Measurements from ENCODE around the gene UCK2. TPM values are rescaled to one million over a fixed set of nuclear protein-coding genes. Genes with fewer than 3 reads are reported as not detected.

The UCK2 gene
- polyA plus RNA-seq, 1 donor, result 22.5 TPM

- no CpG with 5 or more reads among the region's 3 CpGs for WGBS (ENCODE audit: insufficient coverage, low lambda C conversion rate)
- peak; percentile 41 to 66 for DNase-seq
- no peak overlapping the region for H3K27ac ChIP-seq (ENCODE audit: low read length)
- H3K27me3 ChIP-seq (ENCODE audit: control insufficient read depth, insufficient read depth, low read length), result no peaks in the 10 kb centered on the region
- H3K4me3 ChIP-seq (ENCODE audit: low read length), result no peak overlapping the region
- H3K9me3 ChIP-seq (ENCODE audit: control insufficient read depth, low read depth, low read length), result no peaks in the 10 kb centered on the region
- H3K4me1 ChIP-seq (ENCODE audit: control insufficient read depth, insufficient read depth, low read length), result no peaks in the 10 kb centered on the region
- no peaks in the 10 kb centered on the region for H3K36me3 ChIP-seq (ENCODE audit: control insufficient read depth, insufficient read depth, low read length)
These were observed 11.7 kb upstream of the UCK2 start for GRCh38 chr1:165815725-165816124.

GRCh38 chr1:165816157-165816556 is 11.3 kb upstream of the UCK2 start:
- H3K4me3 ChIP-seq (ENCODE audit: low read length), result no peak overlapping the region
- no peaks in the 10 kb centered on the region for H3K4me1 ChIP-seq (ENCODE audit: control insufficient read depth, insufficient read depth, low read length)
- H3K27me3 ChIP-seq (ENCODE audit: control insufficient read depth, insufficient read depth, low read length), result no peaks in the 10 kb centered on the region
- no peak overlapping the region for H3K27ac ChIP-seq (ENCODE audit: low read length)
- WGBS (ENCODE audit: insufficient coverage, low lambda C conversion rate), result 80% methylated on average over 1 of the region's 3 CpGs
- H3K36me3 ChIP-seq (ENCODE audit: control insufficient read depth, insufficient read depth, low read length), result no peaks in the 10 kb centered on the region
- H3K9me3 ChIP-seq (ENCODE audit: control insufficient read depth, low read depth, low read length), result no peaks in the 10 kb centered on the region
- DNase-seq, result no peak

GRCh38 chr1:165816826-165817497 is 10.5 kb upstream of the UCK2 start:
- no peaks in the 10 kb centered on the region for H3K27me3 ChIP-seq (ENCODE audit: control insufficient read depth, insufficient read depth, low read length)
- H3K9me3 ChIP-seq (ENCODE audit: control insufficient read depth, low read depth, low read length), result no peaks in the 10 kb centered on the region
- 100% methylated on average over 1 of the region's 13 CpGs for WGBS (ENCODE audit: insufficient coverage, low lambda C conversion rate)
- no peaks in the 10 kb centered on the region for H3K36me3 ChIP-seq (ENCODE audit: control insufficient read depth, insufficient read depth, low read length)
- no peaks in the 10 kb centered on the region for H3K4me1 ChIP-seq (ENCODE audit: control insufficient read depth, insufficient read depth, low read length)
- DNase-seq, result no peak
- no peak overlapping the region for H3K4me3 ChIP-seq (ENCODE audit: low read length)
- H3K27ac ChIP-seq (ENCODE audit: low read length), result no peak overlapping the region

- WGBS (ENCODE audit: insufficient coverage, low lambda C conversion rate), result 27% methylated on average over 2 of the region's 4 CpGs
- Histone ChIP-seq H3K4me1 (ENCODE audit: control insufficient read depth, insufficient read depth, low read length) (peaks cover 3% of the 10 kb centered on the region), H3K9me3 (ENCODE audit: control insufficient read depth, low read depth, low read length) (no peaks in the 10 kb centered on the region), H3K27me3 (ENCODE audit: control insufficient read depth, insufficient read depth, low read length) (no peaks in the 10 kb centered on the region), H3K4me3 (ENCODE audit: low read length) (no peak overlapping the region), H3K36me3 (ENCODE audit: control insufficient read depth, insufficient read depth, low read length) (no peaks in the 10 kb centered on the region), H3K27ac (ENCODE audit: low read length) (no peak overlapping the region)
- DNase-seq, result no peak
These were observed 3.7 kb upstream of the UCK2 start for GRCh38 chr1:165823552-165824268.

GRCh38 chr1:165824269-165824643 is 3.2 kb upstream of the UCK2 start:
- WGBS (ENCODE audit: insufficient coverage, low lambda C conversion rate), result no CpG with 5 or more reads among the region's 1 CpG
- no peaks in the 10 kb centered on the region for H3K9me3 ChIP-seq (ENCODE audit: control insufficient read depth, low read depth, low read length)
- no peak for DNase-seq
- H3K4me1 ChIP-seq (ENCODE audit: control insufficient read depth, insufficient read depth, low read length), result peaks cover 4% of the 10 kb centered on the region
- H3K27ac ChIP-seq (ENCODE audit: low read length), result no peak overlapping the region
- H3K4me3 ChIP-seq (ENCODE audit: low read length), result no peak overlapping the region
- no peaks in the 10 kb centered on the region for H3K27me3 ChIP-seq (ENCODE audit: control insufficient read depth, insufficient read depth, low read length)
- no peaks in the 10 kb centered on the region for H3K36me3 ChIP-seq (ENCODE audit: control insufficient read depth, insufficient read depth, low read length)

GRCh38 chr1:165826565-165827267 is 698 bp upstream of the UCK2 start:
- WGBS (ENCODE audit: insufficient coverage, low lambda C conversion rate), result 13% methylated on average over 4 of the region's 10 CpGs
- H3K9me3 ChIP-seq (ENCODE audit: control insufficient read depth, low read depth, low read length), result no peaks in the 10 kb centered on the region
- H3K4me3 ChIP-seq (ENCODE audit: low read length), result peak overlapping the region; percentile 63
- H3K27ac ChIP-seq (ENCODE audit: low read length), result peak overlapping the region; percentile 55
- H3K27me3 ChIP-seq (ENCODE audit: control insufficient read depth, insufficient read depth, low read length), result no peaks in the 10 kb centered on the region
- DNase-seq, result peak in 1 of 2 donors; percentile 15
- no peaks in the 10 kb centered on the region for H3K36me3 ChIP-seq (ENCODE audit: control insufficient read depth, insufficient read depth, low read length)
- H3K4me1 ChIP-seq (ENCODE audit: control insufficient read depth, insufficient read depth, low read length), result peaks cover 6% of the 10 kb centered on the region

GRCh38 chr1:165828103-165828668 is 772 bp downstream of the UCK2 start:
- H3K27ac ChIP-seq (ENCODE audit: low read length), result peak overlapping the region; percentile 68
- H3K4me3 ChIP-seq (ENCODE audit: low read length), result peak overlapping the region; percentile 63
- WGBS (ENCODE audit: insufficient coverage, low lambda C conversion rate), result 10% methylated on average over 2 of the region's 49 CpGs
- no peaks in the 10 kb centered on the region for H3K9me3 ChIP-seq (ENCODE audit: control insufficient read depth, low read depth, low read length)
- peak; percentile 28 to 82 for DNase-seq
- no peaks in the 10 kb centered on the region for H3K27me3 ChIP-seq (ENCODE audit: control insufficient read depth, insufficient read depth, low read length)
- H3K36me3 ChIP-seq (ENCODE audit: control insufficient read depth, insufficient read depth, low read length), result no peaks in the 10 kb centered on the region
- peaks cover 6% of the 10 kb centered on the region for H3K4me1 ChIP-seq (ENCODE audit: control insufficient read depth, insufficient read depth, low read length)

- no CpG with 5 or more reads among the region's 19 CpGs for WGBS (ENCODE audit: insufficient coverage, low lambda C conversion rate)
- Histone ChIP-seq H3K9me3 (ENCODE audit: control insufficient read depth, low read depth, low read length) (no peaks in the 10 kb centered on the region), H3K27me3 (ENCODE audit: control insufficient read depth, insufficient read depth, low read length) (no peaks in the 10 kb centered on the region)
These were observed 1.4 kb downstream of the UCK2 start for GRCh38 chr1:165828669-165829329.

GRCh38 chr1:165829888-165830287 is 2.5 kb downstream of the UCK2 start:
- H3K9me3 ChIP-seq (ENCODE audit: control insufficient read depth, low read depth, low read length), result no peaks in the 10 kb centered on the region
- peak overlapping the region; percentile 68 for H3K27ac ChIP-seq (ENCODE audit: low read length)
- no peaks in the 10 kb centered on the region for H3K36me3 ChIP-seq (ENCODE audit: control insufficient read depth, insufficient read depth, low read length)
- H3K27me3 ChIP-seq (ENCODE audit: control insufficient read depth, insufficient read depth, low read length), result no peaks in the 10 kb centered on the region
- no peak for DNase-seq
- H3K4me1 ChIP-seq (ENCODE audit: control insufficient read depth, insufficient read depth, low read length), result peaks cover 6% of the 10 kb centered on the region
- 100% methylated on average over 1 of the region's 4 CpGs for WGBS (ENCODE audit: insufficient coverage, low lambda C conversion rate)
- no peak overlapping the region for H3K4me3 ChIP-seq (ENCODE audit: low read length)

More at GRCh38 chr1:165828669-165829329, 1.4 kb downstream of the UCK2 start:
- Histone ChIP-seq H3K4me3 (ENCODE audit: low read length) (peak overlapping the region; percentile 63), H3K27ac (ENCODE audit: low read length) (peak overlapping the region; percentile 68), H3K36me3 (ENCODE audit: control insufficient read depth, insufficient read depth, low read length) (no peaks in the 10 kb centered on the region), H3K4me1 (ENCODE audit: control insufficient read depth, insufficient read depth, low read length) (peaks cover 6% of the 10 kb centered on the region)
- DNase-seq, result peak; percentile 74 to 83

GRCh38 chr1:165831146-165831545 is 3.7 kb downstream of the UCK2 start:
- Histone ChIP-seq H3K36me3 (ENCODE audit: control insufficient read depth, insufficient read depth, low read length) (no peaks in the 10 kb centered on the region), H3K4me1 (ENCODE audit: control insufficient read depth, insufficient read depth, low read length) (peaks cover 6% of the 10 kb centered on the region), H3K4me3 (ENCODE audit: low read length) (no peak overlapping the region), H3K9me3 (ENCODE audit: control insufficient read depth, low read depth, low read length) (no peaks in the 10 kb centered on the region), H3K27ac (ENCODE audit: low read length) (no peak overlapping the region), H3K27me3 (ENCODE audit: control insufficient read depth, insufficient read depth, low read length) (no peaks in the 10 kb centered on the region)
- no peak for DNase-seq
- WGBS (ENCODE audit: insufficient coverage, low lambda C conversion rate), result no CpG with 5 or more reads among the region's 3 CpGs

Measured in large intestine (tissue), 3 donors.